Parathyroid adenoma (tissue), 2 donors: Measurements from ENCODE around the gene USF1.
A peak's percentile ranks its signal among the peaks of the same experiment; 100 is the strongest.
"Not testable (repeated sequence)": the region's sequence is repeated elsewhere in the genome, so short reads cannot be mapped to it uniquely, and the experiment has no call there.

Experiments used
- H2AFZ ChIP-seq: fragments of 300-600 bp; sonication (generic); one replicate; pipeline ENCODE4 v1.7.0; 2017; ENCODE audit warnings: antibody characterized with exemption, mild to moderate bottlenecking
- H3K27ac ChIP-seq: fragments of 300-600 bp; sonication (generic); one replicate; pipeline ENCODE4 v1.7.0; 2017
- H3K27me3 ChIP-seq: fragments of 300-600 bp; sonication (generic); one replicate; pipeline ENCODE4 v1.7.0; 2017; ENCODE audit warnings: low read length; ENCODE audit not compliant: control insufficient read depth, insufficient read depth
- H3K36me3 ChIP-seq: fragments of 300-600 bp; sonication (generic); one replicate; pipeline ENCODE4 v1.7.0; 2017; ENCODE audit warnings: low read length; ENCODE audit not compliant: control insufficient read depth, insufficient read depth
- H3K4me1 ChIP-seq: fragments of 300-600 bp; sonication (generic); one replicate; pipeline ENCODE4 v1.7.0; 2017; ENCODE audit warnings: control low read depth
- H3K4me2 ChIP-seq: fragments of 300-600 bp; sonication (generic); one replicate; pipeline ENCODE4 v1.7.0; 2017; ENCODE audit warnings: low read length
- H3K4me3 ChIP-seq: fragments of 300-600 bp; sonication (generic); one replicate; pipeline ENCODE4 v1.7.0; 2017; ENCODE audit warnings: low read depth, low read length
- H3K79me2 ChIP-seq: fragments of 300-600 bp; sonication (generic); one replicate; pipeline ENCODE4 v1.7.0; 2017; ENCODE audit warnings: control low read depth
- H3K9ac ChIP-seq: fragments of 300-600 bp; sonication (generic); one replicate; pipeline ENCODE4 v1.7.0; 2017; ENCODE audit warnings: mild to moderate bottlenecking
- H3K9me3 ChIP-seq: fragments of 300-600 bp; sonication (generic); one replicate; pipeline ENCODE4 v1.7.0; 2017; ENCODE audit warnings: low read length; ENCODE audit not compliant: control insufficient read depth
- TF ChIP-seq, protein P1 (sequence below): fragments of 300-600 bp; sonication (generic); IDR thresholded peaks from one replicate; pipeline ENCODE4 v1.7.0; 2017; ENCODE audit warnings: antibody characterized with exemption, mild to moderate bottlenecking
- donor health status: primary hyperparathyroidism.

Gene USF1

DNA sequence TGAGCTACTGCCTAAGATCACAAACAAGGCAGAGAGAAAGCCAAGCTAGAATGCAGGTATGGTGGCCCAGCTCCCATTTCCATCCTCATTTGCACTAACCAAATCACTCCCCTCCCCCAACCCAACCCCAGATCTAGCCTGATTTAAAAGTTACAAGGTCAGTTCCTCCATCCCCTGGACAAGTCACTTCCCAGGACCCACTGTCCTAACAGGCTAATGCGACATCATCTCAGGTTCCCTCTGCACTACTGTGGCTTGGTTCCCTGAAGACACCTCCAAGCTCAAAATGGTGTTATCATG lies 27.2 kb downstream of the USF1 start:
- H3K4me1 ChIP-seq: peaks cover 7% of the 10 kb centered on the region
- no peaks in the 10 kb centered on the region for H3K9me3 ChIP-seq
- H3K79me2 ChIP-seq: peaks cover 13% of the 10 kb centered on the region
- H3K9ac ChIP-seq: no peak overlapping the region
- no peak overlapping the region for H3K27ac ChIP-seq
- no peaks in the 10 kb centered on the region for H3K27me3 ChIP-seq
- H3K36me3 ChIP-seq: no peaks in the 10 kb centered on the region
- no peak overlapping the region for H2AFZ ChIP-seq
- TF ChIP-seq, protein P1, sequence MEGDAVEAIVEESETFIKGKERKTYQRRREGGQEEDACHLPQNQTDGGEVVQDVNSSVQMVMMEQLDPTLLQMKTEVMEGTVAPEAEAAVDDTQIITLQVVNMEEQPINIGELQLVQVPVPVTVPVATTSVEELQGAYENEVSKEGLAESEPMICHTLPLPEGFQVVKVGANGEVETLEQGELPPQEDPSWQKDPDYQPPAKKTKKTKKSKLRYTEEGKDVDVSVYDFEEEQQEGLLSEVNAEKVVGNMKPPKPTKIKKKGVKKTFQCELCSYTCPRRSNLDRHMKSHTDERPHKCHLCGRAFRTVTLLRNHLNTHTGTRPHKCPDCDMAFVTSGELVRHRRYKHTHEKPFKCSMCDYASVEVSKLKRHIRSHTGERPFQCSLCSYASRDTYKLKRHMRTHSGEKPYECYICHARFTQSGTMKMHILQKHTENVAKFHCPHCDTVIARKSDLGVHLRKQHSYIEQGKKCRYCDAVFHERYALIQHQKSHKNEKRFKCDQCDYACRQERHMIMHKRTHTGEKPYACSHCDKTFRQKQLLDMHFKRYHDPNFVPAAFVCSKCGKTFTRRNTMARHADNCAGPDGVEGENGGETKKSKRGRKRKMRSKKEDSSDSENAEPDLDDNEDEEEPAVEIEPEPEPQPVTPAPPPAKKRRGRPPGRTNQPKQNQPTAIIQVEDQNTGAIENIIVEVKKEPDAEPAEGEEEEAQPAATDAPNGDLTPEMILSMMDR: no peak
- no peak overlapping the region for H3K4me2 ChIP-seq
- H3K4me3 ChIP-seq: no peak overlapping the region

DNA sequence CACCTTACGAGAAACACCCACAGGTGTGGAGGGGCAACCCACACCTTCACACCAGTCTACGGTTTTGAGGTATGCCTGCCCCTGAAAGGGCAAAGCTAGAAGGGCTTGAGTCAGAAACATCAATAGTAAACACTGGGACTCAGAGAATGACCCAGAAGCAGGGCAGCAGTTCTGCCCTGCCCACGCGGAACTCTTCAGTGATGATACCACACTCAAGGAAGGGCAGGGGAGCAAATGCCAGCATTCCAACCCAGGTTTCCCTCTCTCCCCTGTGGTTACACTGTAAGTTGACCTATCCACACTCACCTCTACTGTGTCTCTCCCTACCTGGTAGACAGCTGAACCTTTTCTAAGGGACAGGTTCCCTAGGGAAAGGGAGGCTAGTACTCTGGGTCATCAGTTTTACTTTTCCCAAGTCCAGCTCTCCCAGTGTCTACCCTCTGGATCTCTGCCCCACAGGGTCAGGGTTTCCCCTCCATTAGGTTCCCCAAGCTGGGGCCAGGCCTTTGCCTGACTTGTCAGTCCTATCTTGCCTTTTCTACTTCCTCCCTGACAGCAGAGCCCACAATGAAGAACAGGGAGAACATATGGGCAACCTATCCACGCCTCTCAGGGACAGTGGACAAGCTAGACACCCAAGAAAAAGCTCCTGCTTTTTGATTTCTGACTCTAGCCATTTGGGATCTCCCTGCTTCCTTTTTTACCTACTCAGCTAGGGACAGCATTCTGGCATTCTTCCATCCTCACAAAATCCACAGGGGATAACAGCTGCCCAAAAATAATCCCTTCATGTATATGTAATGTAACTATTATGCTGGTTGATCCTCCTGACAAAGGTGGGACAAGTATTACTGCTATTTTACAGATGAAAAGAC lies 27.8 kb downstream of the USF1 start:
- H3K9ac ChIP-seq: no peak overlapping the region
- H3K9me3 ChIP-seq: no peaks in the 10 kb centered on the region
- H3K4me1 ChIP-seq: peaks cover 11% of the 10 kb centered on the region
- H2AFZ ChIP-seq: no peak overlapping the region
- TF ChIP-seq, protein P1: no peak
- H3K79me2 ChIP-seq: peaks cover 13% of the 10 kb centered on the region
- H3K36me3 ChIP-seq: no peaks in the 10 kb centered on the region
- no peak overlapping the region for H3K4me3 ChIP-seq
- no peak overlapping the region for H3K4me2 ChIP-seq
- H3K27me3 ChIP-seq: no peaks in the 10 kb centered on the region
- H3K27ac ChIP-seq: no peak overlapping the region

DNA sequence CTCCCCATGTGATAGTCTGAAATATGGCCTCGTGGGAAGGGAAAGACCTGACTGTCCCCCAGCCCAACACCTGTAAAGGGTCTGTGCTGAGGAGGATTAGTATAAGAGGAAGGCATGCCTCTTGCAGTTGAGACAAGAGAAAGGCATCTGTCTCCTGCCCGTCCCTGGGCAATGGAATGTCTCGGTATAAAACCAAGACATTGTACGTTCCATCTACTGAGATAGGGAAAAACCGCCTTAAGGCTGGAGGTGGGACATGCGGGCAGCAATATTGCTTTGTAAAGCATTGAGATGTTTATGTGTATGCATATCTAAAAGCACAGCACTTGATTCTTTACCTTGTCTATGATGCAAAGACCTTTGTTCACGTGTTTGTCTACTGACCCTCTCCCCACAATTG lies 28.6 kb downstream of the USF1 start:
- H3K9ac ChIP-seq, H3K4me3 ChIP-seq, H3K27ac ChIP-seq, H2AFZ ChIP-seq, H3K27me3 ChIP-seq, H3K36me3 ChIP-seq, H3K9me3 ChIP-seq, H3K4me2 ChIP-seq: not testable (repeated sequence)
- Histone ChIP-seq H3K4me1 (peaks cover 11% of the 10 kb centered on the region), H3K79me2 (peaks cover 13% of the 10 kb centered on the region)

DNA sequence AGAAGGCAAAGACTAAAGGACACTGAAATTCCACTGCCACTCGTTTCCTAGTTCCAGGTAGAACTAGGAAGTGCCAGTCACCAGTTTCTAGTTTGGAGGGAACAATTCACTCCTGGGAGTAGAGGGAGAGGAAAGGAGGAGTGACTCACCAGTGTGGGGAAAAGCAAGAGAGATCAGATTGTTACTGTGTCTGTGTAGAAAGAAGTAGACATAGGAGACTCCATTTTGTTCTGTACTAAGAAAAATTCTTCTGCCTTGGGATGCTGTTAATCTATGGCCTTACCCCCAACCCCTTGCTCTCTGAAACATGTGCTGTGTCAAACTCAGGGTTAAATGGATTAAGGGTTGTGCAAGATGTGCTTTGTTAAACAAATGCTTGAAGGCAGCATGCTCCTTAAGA lies 29.1 kb downstream of the USF1 start:
- not testable (repeated sequence) for H3K4me3 ChIP-seq, H3K4me2 ChIP-seq, H3K9me3 ChIP-seq, H3K9ac ChIP-seq, H2AFZ ChIP-seq, H3K27ac ChIP-seq, H3K36me3 ChIP-seq, H3K27me3 ChIP-seq
- H3K79me2 ChIP-seq: peaks cover 15% of the 10 kb centered on the region
- peaks cover 11% of the 10 kb centered on the region for H3K4me1 ChIP-seq

DNA sequence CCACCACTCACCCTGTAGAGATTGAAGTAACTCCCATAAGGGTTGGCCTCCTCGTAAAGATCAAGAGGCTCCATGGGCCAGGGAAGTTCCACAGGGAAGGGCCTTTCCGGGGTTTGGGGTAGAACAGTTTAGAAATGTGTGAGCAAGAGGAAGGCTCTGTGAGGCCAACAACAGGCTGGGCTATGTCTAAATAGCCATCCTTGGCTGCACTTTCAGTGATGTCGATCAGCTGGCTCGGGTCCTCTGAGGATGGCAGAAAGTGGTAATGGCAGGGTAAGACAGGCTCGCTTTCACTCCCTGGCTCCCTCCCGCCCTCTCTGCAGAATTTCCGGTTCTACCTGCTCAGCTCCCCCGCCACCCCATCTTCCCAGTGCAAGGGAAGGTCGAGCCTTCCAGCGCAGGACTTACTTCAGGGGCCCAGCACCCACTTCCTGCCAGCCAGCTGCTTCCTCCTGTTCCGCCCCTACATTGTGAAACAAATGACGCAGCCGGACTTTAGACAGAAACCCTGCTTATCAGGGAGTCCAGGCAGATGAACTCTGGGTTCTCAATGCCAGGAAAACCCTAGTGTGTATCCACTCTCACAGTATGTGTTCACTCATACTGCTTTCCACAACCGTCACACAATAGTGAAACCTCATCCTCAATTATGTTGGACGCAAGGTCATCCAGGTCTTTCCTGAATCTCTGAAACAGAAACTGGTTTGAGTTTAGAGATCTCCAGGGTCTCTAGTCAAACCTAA lies 32.1 kb downstream of the USF1 start:
- no peaks in the 10 kb centered on the region for H3K9me3 ChIP-seq
- H3K79me2 ChIP-seq: peaks cover 5% of the 10 kb centered on the region
- H2AFZ ChIP-seq: peak overlapping the region; percentile 68
- H3K36me3 ChIP-seq: no peaks in the 10 kb centered on the region
- TF ChIP-seq, protein P1: no peak
- peak overlapping the region; percentile 92 for H3K27ac ChIP-seq
- H3K9ac ChIP-seq: no peak overlapping the region
- peak overlapping the region; percentile 43 for H3K4me2 ChIP-seq
- no peaks in the 10 kb centered on the region for H3K27me3 ChIP-seq
- H3K4me1 ChIP-seq: peaks cover 11% of the 10 kb centered on the region
- H3K4me3 ChIP-seq: peak overlapping the region; percentile 42
